CD4-positive, alpha-beta T cell treated with Interleukin-15 for 1 hour (primary cell): Measurements from ENCODE around the gene KPNA5.
A peak's percentile ranks its signal among the peaks of the same experiment; 100 is the strongest.
"Not testable (repeated sequence)": the region's sequence is repeated elsewhere in the genome, so short reads cannot be mapped to it uniquely, and the experiment has no call there.

Experiments
- DNase-seq: peaks from one replicate; pipeline ENCODE4 v3.0.0-alpha.2; 2020

Gene KPNA5

DNA sequence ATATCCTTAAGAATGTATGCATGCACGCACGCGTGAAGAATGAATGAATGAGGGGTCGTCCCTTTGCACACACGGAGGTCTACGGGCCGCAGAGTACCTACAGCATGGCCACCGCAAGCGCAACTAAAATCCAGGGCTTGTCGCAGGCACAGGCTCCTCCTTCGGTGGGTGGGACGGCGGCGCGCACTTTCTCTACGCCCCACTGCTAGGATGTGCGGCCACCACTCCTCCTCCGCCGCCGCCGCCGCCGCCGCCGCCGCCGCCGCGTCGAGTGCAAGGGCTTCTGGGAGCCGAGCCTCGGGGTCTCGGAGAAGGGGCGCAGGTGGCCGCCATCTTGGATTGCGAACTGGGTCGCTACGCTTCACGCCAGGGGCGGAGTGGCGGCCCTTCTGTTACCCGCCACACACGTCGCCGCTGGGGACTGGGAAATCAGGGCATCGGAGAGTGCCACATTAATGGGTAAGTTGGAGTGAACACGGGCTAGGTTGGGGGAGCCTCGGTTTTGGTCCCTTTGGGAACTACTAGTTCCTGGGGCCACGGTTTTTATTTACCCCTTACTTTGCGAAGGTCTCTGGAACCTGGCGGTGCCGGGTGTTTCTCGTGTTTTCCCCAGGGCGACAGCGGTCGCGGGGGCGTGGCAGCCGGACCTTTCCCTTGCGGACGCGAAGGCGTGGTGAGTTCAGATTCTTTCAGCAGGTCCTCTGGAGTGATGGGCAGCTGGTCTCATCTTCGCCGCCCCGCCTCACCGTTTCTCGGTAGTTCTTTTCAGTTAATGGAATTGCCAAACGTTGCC is at the start of gene KPNA5:
Gene KPNA5 (plus strand): TSS at position 332 of the 793 bp plus-strand sequence. CDS start 124 bp downstream, at position 456.
- DNase-seq, result peak; percentile 90

- DNase-seq, result no peak
These were observed 49.5 kb upstream of the KPNA5 start for GRCh38 chr6:116631379-116631990.

GRCh38 chr6:116633685-116634084 is 47.3 kb upstream of the KPNA5 start:
- DNase-seq, result no peak

DNA sequence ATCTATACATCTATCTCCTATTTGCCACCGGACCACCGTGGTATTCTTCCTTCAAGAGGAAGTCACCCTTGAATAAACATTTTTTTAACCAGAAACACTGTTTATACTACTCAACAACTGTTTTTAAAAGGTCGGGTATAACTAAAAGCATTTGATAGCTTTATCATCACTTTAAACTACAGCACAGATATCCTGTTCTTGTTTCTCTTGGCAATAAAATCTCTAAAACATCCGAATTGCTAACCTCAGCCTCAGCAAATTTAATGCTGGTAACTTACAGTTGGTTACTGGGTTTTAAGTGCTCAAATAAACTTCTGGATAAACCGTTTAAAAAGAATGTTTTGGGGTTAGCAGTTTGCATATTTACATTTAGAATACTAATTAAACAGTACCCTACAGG is 32.9 kb upstream of the KPNA5 start:
- DNase-seq, result no peak

DNA sequence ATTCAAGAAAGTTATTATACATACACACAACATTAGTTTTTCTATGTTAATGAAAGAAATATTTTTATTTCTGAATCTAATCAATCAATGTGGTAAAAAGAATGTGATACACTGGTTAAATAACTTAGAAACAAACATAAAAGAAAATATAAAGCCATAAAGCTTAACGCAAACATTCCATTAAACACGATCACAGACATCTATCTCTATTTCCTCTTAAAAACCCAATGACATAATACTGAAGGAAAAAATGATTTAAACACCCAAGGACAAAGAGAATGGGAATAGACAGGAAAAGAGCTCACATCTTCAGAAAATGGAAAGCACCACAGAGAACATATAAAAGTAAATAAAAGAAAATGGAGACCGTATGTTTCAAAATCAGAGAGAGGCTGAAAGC is 31.9 kb upstream of the KPNA5 start:
- DNase-seq, result no peak

DNA sequence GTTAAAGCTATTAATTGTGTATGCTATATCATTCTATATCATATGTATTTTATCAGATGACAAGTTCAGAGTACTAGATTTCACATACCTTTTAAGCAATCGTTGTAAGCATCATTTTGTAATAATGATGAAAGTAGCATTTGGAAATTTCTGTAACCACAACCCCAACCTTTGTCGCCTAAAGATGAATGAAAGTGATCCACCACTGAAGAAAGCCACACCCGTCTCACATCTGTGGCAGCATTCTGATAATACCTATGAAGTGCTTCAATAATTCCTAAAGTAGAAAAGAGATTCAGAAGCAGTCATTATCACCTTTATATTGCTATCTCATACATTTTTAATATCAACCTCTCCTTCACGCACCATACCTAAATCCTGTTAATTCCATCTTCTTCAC is 29.1 kb upstream of the KPNA5 start:
- no peak for DNase-seq

GRCh38 chr6:116661594-116661993 is 19.4 kb upstream of the KPNA5 start:
- no peak for DNase-seq

- no peak for DNase-seq
These were observed 18.8 kb upstream of the KPNA5 start for GRCh38 chr6:116662202-116662601.

DNA sequence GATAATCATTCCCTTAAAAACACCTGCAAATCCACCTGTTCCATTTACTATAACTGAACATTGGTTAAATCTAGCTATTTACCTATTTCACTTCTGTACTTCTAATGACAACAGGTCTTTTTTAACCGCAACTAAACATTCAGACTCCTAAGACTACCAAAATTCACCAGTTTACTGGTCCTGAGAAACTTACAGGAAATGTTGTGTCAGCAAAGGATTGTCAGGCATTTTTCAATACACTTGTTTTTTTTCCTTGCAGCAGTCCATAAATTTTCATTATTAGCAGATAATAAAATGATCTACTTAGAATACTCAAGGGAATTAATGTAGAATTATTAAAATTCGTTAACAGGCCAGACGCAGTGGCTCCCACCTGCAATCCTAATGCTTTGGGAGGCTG is 17.7 kb upstream of the KPNA5 start:
- no peak for DNase-seq

GRCh38 chr6:116664169-116664568 is 16.8 kb upstream of the KPNA5 start:
- DNase-seq, result not testable (repeated sequence)

- DNase-seq, result no peak
These were observed 15.5 kb upstream of the KPNA5 start for GRCh38 chr6:116665464-116665863.

DNA sequence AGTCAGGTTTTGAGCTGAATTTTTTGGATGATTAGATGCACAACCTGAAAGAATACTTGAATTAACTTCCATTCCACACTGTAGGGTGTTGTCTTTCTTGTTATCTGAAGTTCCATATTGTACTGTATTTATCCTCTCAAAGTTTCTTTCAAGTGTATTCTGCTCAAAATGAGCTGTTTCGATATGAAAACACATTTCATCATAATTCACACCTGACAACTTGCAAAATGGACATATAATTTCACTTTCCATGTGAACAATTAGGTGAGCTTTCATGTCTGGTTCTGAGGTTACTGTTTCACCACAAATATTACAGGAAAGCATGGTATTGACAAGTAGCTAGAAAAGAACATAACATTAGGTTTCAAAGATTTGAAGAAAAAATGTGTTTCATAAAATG is 14.1 kb upstream of the KPNA5 start:
- DNase-seq, result no peak

GRCh38 chr6:116667623-116668022 is 13.4 kb upstream of the KPNA5 start:
- DNase-seq, result peak; percentile 35

DNA sequence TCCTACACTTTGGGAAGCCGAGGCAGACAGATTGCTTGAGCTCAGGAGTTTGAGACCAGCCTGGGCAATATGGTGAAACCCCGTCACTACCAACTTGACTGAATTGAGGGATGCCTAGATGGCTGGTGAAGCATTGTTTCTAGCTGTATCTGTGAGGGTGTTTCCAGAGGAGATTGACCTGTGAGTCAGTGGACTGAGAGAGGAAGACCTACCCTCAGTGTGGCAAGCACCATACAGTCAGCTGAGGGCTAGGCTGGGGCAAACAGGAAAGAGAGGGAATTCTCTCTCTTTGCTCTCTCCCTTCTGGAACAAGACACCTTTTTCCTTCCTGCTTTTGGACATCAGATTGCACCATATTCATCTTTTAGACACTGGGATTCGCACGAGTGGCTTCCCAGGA is 8.7 kb upstream of the KPNA5 start:
- DNase-seq, result no peak

DNA sequence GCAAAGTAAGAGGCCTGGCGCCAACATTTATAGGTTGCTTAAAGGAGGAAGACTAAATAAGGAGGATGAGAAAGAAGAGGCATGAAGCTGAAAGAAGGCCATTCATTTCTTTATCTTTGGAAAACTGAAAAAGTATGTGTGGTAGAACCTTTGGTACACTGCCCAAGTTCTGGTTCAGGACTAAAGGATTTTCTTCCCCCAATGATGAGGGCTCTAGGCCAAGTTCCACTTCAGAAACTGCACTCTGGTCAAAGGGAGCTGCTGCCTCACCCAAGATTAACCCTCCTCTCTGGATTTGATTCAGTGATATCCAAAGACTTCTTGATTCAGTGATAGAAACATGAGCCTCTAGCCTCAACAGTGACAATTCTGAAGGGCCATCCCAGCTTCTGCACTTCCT is 5.0 kb upstream of the KPNA5 start:
- DNase-seq, result no peak

GRCh38 chr6:116682334-116682712 is 1.3 kb downstream of the KPNA5 start:
- peak; percentile 27 for DNase-seq

- DNase-seq, result no peak
These were observed 4.5 kb downstream of the KPNA5 start for GRCh38 chr6:116685437-116685993.

DNA sequence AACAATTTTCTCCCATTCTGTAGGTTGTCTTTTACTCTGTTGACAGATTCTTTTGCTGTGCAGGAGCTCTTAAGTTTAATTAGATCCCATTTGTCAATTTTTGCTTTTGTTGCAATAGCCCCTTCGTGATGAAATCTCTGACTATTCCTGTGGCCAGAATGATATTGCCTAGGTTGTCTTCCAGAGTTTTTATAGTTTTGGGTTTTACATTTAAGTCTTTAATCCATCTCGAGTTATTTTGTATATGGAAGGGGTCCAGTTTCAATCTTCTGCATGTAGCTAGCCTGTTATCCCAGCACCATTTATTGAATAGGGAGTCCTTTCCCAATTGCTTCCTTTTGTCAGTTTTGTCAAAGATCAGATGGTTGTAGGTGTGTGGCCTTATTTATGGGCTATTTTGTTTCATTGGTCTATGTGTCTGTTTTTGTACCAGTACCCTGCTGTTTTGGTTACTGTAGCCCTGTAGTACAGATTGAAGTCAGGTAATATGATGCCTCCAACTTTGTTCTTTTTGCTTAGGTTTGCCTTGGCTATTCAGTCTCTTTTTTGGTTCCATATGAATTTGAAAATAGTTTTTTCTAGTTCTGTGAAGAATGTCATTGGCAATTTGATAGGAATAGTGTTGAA is 5.6 kb downstream of the KPNA5 start:
- DNase-seq, result not testable (repeated sequence)

- no peak for DNase-seq
These were observed 10.1 kb downstream of the KPNA5 start for GRCh38 chr6:116691154-116691553.

DNA sequence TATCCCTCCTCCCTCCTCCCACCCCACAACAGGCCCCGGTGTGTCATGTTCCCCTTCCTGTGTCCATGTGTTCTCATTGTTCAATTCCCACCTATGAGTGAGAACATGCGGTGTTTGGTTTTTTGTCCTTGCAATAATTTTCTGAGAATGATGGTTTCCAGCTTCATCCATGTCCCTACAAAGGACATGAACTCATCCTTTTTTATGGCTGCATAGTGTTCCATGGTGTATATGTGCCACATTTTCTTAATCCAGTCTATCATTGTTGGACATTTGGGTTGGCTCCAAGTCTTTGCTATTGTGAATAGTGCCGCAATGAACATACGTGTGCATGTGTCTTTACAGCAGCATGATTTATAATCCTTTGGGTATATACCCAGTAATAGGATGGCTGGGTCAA is 11.9 kb downstream of the KPNA5 start:
- not testable (repeated sequence) for DNase-seq

GRCh38 chr6:116693275-116693674 is 12.3 kb downstream of the KPNA5 start:
- DNase-seq, result not testable (repeated sequence)

DNA sequence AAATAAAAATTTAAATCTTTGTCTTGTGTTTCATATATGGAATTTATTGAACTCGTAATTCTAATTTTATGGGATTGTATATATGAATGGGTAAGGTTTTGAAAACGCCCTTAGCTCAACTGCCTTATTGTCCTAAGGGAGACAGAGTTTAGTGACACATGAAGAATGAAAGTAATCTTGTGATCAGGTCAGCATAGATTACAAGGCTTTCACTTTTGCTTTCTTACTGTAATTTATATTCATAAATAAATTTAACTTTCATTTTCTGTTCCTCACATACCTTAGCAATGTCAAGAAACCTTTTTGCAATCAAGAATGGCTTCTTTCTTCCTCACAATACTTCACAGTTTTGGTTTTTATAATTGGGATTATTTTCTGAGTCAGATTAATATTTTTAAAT is 14.4 kb downstream of the KPNA5 start:
- no peak for DNase-seq

DNA sequence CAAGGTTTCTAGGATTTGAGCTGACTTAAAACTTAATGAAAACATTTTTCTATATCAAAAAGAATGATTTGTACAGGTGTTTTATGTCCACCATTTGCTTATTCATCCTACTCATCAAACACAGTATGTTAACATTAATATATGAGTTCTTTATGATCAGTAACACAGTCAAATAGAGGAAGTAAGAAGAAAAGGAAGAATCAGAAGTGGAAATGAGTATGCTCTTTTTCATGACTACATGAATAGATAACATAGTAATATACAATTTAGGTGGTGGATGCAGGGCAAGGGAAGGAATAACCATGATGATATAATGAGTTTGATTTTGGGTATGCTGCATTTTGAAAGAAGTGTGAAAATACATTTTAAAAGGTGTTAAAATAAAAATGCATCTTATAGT is 16.5 kb downstream of the KPNA5 start:
- no peak for DNase-seq

DNA sequence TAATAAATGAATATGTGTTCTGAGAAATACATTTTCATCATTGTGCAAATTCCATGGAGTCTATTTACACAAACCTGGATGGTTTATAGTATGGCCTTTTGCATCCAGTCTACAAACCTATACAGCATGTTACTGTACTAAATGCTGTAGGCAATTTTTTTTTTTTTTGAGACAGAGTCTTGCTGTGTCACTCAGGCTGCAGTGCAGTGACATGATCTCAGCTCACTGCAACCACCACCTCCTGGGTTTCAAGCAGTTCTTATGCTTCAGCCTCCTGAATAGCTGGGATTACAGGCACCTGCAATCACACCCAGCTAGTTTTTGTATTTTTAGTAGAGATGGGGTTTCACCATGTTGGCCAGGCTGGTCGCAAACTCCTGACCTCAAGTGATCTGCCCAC is 22.9 kb downstream of the KPNA5 start:
- DNase-seq, result not testable (repeated sequence)
